Right atrium auricular region (tissue), 2 donors: Measurements from ENCODE around the gene UCHL3. TPM values are rescaled to one million over a fixed set of nuclear protein-coding genes. Genes with fewer than 3 reads are reported as not detected.

ENCODE experiments used
- DNase-seq: peaks from one replicate; pipeline ENCODE4 v3.0.0-alpha.2; 2019; ENCODE audit warnings: low spot score
- H3K27ac ChIP-seq, 2 donors: fragments of 200-600 bp; sonication (generic); 1 replicate in 1 of 2; 2 replicates in 1 of 2; pipeline ENCODE4 v1.5.1; 2016 to 2019
- H3K27me3 ChIP-seq, 2 donors: fragments of 200-600 bp; sonication (generic); one replicate each; pipeline versions ENCODE4 v1.5.1 to v1.6.0; 2017 to 2019
- H3K36me3 ChIP-seq: fragments of 200-600 bp; sonication (generic); one replicate; pipeline ENCODE4 v1.5.1; 2016
- H3K4me1 ChIP-seq, 2 donors: fragments of 200-600 bp; sonication (generic); one replicate each; pipeline versions ENCODE4 v1.5.1 to v1.6.0; 2017 to 2019
- H3K4me3 ChIP-seq, 2 donors: fragments of 200-600 bp; sonication (generic); 1 replicate in 1 of 2; 2 replicates in 1 of 2; pipeline ENCODE4 v1.5.1; 2017 to 2019; ENCODE audit warnings: mild to moderate bottlenecking in 1 of 2, moderate library complexity in 1 of 2
- H3K9me3 ChIP-seq, 2 donors: fragments of 200-600 bp; sonication (generic); one replicate each; pipeline ENCODE4 v1.5.1; 2019
- CTCF ChIP-seq, 2 donors: fragments of 200-600 bp; sonication (generic); IDR thresholded peaks; one replicate each; pipeline ENCODE4 v1.5.1; 2019; ENCODE audit warnings: antibody characterized with exemption in 2 of 2
- total RNA-seq, 2 donors: library from RNA; depleted of rRNA; stranded (reverse); fragments of >200 nt; gene quantifications; one replicate each; pipeline ENCODE4 v1.1.0, GENCODE V29; 2016

Gene UCHL3
- total RNA-seq, 2 donors from 2014 or later, result 17.2 to 17.7 TPM

DNA sequence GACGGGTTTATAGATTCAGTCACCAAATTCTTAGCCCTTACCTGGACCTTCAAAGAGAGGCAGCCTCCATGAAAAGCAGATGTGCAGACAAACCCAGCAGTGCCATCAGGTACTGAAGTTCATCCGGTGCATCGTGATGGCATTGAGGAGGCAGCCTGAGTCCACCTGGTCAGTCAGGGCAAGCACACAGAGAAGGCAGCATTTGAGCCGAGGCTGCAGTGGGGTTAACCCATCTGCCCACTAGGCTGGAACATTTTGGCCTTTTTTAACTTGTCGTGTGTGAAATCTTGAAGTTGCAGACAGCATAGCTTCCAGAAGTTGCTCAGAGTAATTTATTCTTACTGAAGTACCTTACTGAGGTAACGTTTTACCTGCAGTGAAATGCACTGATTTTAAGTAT lies 91.4 kb downstream of the UCHL3 start:
- Histone ChIP-seq H3K9me3 (no peaks in the 10 kb centered on the region), H3K4me3 (no peak overlapping the region)

DNA sequence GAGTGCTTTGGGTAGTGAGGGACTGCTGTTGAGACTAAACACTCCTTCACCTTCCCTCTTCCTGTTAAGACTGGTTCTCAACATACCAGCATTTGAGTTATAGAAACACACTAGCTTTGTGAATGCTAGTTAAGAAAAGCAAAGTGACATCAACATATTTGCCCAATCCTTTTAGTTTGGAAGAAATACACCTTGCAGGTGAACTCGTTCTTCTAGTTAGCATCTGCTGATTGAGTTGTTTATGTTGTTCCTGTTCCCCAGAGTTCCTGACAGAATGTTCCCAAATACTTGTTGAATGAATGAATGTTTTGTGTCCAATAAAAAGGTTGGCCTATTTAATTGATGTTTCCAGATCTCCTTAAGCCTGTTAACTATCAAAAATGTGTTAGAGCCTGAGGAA lies 93.6 kb downstream of the UCHL3 start:
- Histone ChIP-seq H3K9me3 (no peaks in the 10 kb centered on the region), H3K4me1 (no peaks in the 10 kb centered on the region), H3K4me3 (no peak overlapping the region), H3K27ac (no peak overlapping the region), H3K27me3 (no peaks in the 10 kb centered on the region), H3K36me3 (no peaks in the 10 kb centered on the region)
- DNase-seq, result no peak
- TF ChIP-seq CTCF (IDR thresholded peaks at IDR 0.05), result no peak

More for the DNA sequence above, 91.4 kb downstream of the UCHL3 start:
- peaks cover 0 to 12% of the 10 kb centered on the region in 2 donors for H3K4me1 ChIP-seq
- no peak for TF ChIP-seq CTCF (IDR thresholded peaks at IDR 0.05)
- H3K27me3 ChIP-seq, result no peaks in the 10 kb centered on the region
- no peak overlapping the region for H3K27ac ChIP-seq
- no peaks in the 10 kb centered on the region for H3K36me3 ChIP-seq
- DNase-seq, result no peak

- H3K27me3 ChIP-seq, result no peaks in the 10 kb centered on the region
- no peak overlapping the region for H3K27ac ChIP-seq
- no peaks in the 10 kb centered on the region for H3K9me3 ChIP-seq
- no peaks in the 10 kb centered on the region for H3K36me3 ChIP-seq
- H3K4me1 ChIP-seq, result no peaks in the 10 kb centered on the region
- no peak for TF ChIP-seq CTCF (IDR thresholded peaks at IDR 0.05)
- no peak for DNase-seq
- H3K4me3 ChIP-seq, result no peak overlapping the region
Observed at GRCh38 chr13:75643693-75644092, 94.1 kb downstream of the UCHL3 start.

DNA sequence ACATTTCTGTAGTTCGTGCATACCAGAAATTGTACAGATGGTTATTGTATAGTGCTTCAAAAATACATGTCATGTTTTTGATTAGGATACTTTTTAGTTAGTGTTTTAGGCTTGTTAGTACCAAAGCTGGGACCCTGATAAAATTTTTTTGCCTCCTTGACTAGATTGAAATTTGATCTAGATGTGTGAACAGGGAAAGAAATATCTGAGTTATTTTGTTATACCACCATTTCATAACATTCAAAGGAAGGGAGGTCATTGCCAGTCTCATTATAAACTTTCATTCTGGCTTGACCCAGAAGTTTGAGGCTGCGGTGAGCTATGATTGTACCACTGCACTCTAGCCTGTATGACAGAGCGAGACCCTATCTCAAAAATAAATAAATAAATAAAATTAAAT lies 95.5 kb downstream of the UCHL3 start:
- H3K9me3 ChIP-seq, result no peaks in the 10 kb centered on the region
- H3K27me3 ChIP-seq, result no peaks in the 10 kb centered on the region
- no peaks in the 10 kb centered on the region for H3K36me3 ChIP-seq
- no peaks in the 10 kb centered on the region for H3K4me1 ChIP-seq
- no peak overlapping the region for H3K27ac ChIP-seq
- no peak for TF ChIP-seq CTCF (IDR thresholded peaks at IDR 0.05)
- no peak overlapping the region for H3K4me3 ChIP-seq
- no peak for DNase-seq

- no peak for TF ChIP-seq CTCF (IDR thresholded peaks at IDR 0.05)
- Histone ChIP-seq H3K9me3 (no peaks in the 10 kb centered on the region), H3K27me3 (no peaks in the 10 kb centered on the region), H3K27ac (no peak overlapping the region), H3K4me3 (no peak overlapping the region), H3K4me1 (no peaks in the 10 kb centered on the region), H3K36me3 (no peaks in the 10 kb centered on the region)
- no peak for DNase-seq
Observed at GRCh38 chr13:75647126-75647784, 97.7 kb downstream of the UCHL3 start.

GRCh38 chr13:75648446-75648845 lies 98.9 kb downstream of the UCHL3 start:
- Histone ChIP-seq H3K27ac (no peak overlapping the region), H3K9me3 (no peaks in the 10 kb centered on the region), H3K27me3 (no peaks in the 10 kb centered on the region), H3K36me3 (no peaks in the 10 kb centered on the region), H3K4me1 (no peaks in the 10 kb centered on the region), H3K4me3 (no peak overlapping the region)
- no peak for TF ChIP-seq CTCF (IDR thresholded peaks at IDR 0.05)
- DNase-seq, result no peak
